ENCODE data around the gene ATP4B.

The ATP4B gene

GRCh38 chr13:113605461-113605860 lies 52.5 kb downstream of the ATP4B start:
- no peak for DNase-seq

- DNase-seq: no peak
Observed at GRCh38 chr13:113604186-113604585, 53.8 kb downstream of the ATP4B start.

GRCh38 chr13:113603116-113603710 lies 54.8 kb downstream of the ATP4B start:
- no peak for DNase-seq

GRCh38 chr13:113602291-113602988 lies 55.6 kb downstream of the ATP4B start:
- DNase-seq: no peak

GRCh38 chr13:113601166-113602070 lies 56.6 kb downstream of the ATP4B start:
- DNase-seq: no peak

- DNase-seq: no peak
Observed at GRCh38 chr13:113599391-113599790, 58.6 kb downstream of the ATP4B start.
